Breast epithelium (tissue), 4 donors: ENCODE measurements around the gene COL9A2. TPM values are rescaled to one million over a fixed set of nuclear protein-coding genes. Genes with fewer than 3 reads are reported as not detected.

Experiments used
- DNase-seq, 2 donors: peaks; one replicate each; pipeline ENCODE4 v3.0.0-alpha.2; 2019; ENCODE audit warnings: low spot score in 2 of 2
- H3K27ac ChIP-seq, 2 donors: fragments of 200-600 bp; sonication (generic) in 1 of 2; one replicate each; pipeline ENCODE4 v1.5.1; 2016 to 2019; ENCODE audit warnings: mild to moderate bottlenecking in 1 of 2
- H3K27me3 ChIP-seq, 2 donors: fragments of 200-600 bp; sonication (generic) in 1 of 2; one replicate each; pipeline versions ENCODE4 v1.5.1 to v1.6.0; 2017 to 2019; ENCODE audit warnings: control low read depth in 1 of 2, mild to moderate bottlenecking in 1 of 2
- H3K36me3 ChIP-seq: fragments of 200-600 bp; one replicate; pipeline ENCODE4 v1.5.1; 2019
- H3K4me1 ChIP-seq, 2 donors: fragments of 200-600 bp; sonication (generic); one replicate each; pipeline ENCODE4 v1.5.1; 2016 to 2019; ENCODE audit warnings: control low read depth in 1 of 2
- H3K4me3 ChIP-seq, 3 donors: fragments of 200-600 bp; sonication (generic); 1 replicate in 2 of 3; 2 replicates in 1 of 3; pipeline ENCODE4 v1.5.1; 2016 to 2019; ENCODE audit warnings: mild to moderate bottlenecking in 3 of 3, moderate library complexity in 2 of 3
- H3K9me3 ChIP-seq, 2 donors: fragments of 200-600 bp; sonication (generic) in 1 of 2; one replicate each; pipeline ENCODE4 v1.5.1; 2016 to 2019; ENCODE audit warnings: control low read depth in 1 of 2
- CTCF ChIP-seq, 3 donors: fragments of 450-650 bp; IDR thresholded peaks; one replicate each; pipeline ENCODE4 v1.5.1; 2016 to 2017; ENCODE audit warnings: antibody characterized with exemption in 3 of 3, mild to moderate bottlenecking in 3 of 3, moderate library complexity in 3 of 3
- POLR2A ChIP-seq: fragments of 450-650 bp; IDR thresholded peaks from one replicate; pipeline ENCODE4 v1.6.1; 2016; ENCODE audit warnings: antibody characterized with exemption, mild to moderate bottlenecking, moderate library complexity
- POLR2AphosphoS5 ChIP-seq, 3 donors: sonication (generic); formaldehyde crosslinking; IDR thresholded peaks; one replicate each; pipeline ENCODE4 v1.6.1; 2017; ENCODE audit warnings: antibody characterized with exemption in 3 of 3
- intact Hi-C: fragments of 100-400 bp; cut with DNase I; formaldehyde crosslinking; loops from one replicate; pipeline ENCODE4 v1.15.1; 2023; ENCODE audit warnings: low total_unique reads
- total RNA-seq, 3 donors: library from RNA; depleted of rRNA; stranded (reverse); fragments of >200 nt; gene quantifications; one replicate each; pipeline ENCODE4 v1.1.0, GENCODE V29; 2016

Gene COL9A2
- total RNA-seq, 3 donors from 2014 or later = 1.4 to 22.0 (median 11.4) TPM

DNA sequence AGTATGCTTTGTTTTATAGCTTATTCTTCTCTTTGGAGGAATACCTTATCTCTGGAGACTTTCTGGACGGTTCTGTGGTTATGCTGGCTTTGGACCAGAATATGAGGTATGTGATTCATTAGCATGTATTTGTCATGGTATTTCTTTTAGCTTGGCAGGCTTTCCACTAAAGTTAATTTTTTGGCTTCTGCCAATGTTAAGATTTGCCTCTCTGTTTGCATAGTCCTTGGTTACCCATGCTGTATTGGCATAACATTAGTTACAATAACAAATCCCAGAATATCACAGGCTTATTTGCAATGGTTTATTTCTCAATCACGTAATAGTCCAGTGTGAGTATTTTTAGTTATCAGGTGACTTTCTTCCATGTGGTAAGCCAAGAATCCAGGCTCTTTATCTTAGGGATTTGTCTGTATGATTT lies 49.3 kb downstream of the COL9A2 start:
- TF ChIP-seq POLR2A = no peak
- TF ChIP-seq POLR2AphosphoS5 (IDR thresholded peaks at IDR 0.05) = no peak
- TF ChIP-seq CTCF (IDR thresholded peaks at IDR 0.05) = no peak
- Histone ChIP-seq H3K27me3 (no peaks in the 10 kb centered on the region), H3K4me1 (no peaks in the 10 kb centered on the region), H3K36me3 (peaks cover 8% of the 10 kb centered on the region), H3K9me3 (no peaks in the 10 kb centered on the region), H3K4me3 (no peak overlapping the region), H3K27ac (peak overlapping the region; percentile 63 to 66)
- DNase-seq = no peak
- intact Hi-C loops = no loop called here

DNA sequence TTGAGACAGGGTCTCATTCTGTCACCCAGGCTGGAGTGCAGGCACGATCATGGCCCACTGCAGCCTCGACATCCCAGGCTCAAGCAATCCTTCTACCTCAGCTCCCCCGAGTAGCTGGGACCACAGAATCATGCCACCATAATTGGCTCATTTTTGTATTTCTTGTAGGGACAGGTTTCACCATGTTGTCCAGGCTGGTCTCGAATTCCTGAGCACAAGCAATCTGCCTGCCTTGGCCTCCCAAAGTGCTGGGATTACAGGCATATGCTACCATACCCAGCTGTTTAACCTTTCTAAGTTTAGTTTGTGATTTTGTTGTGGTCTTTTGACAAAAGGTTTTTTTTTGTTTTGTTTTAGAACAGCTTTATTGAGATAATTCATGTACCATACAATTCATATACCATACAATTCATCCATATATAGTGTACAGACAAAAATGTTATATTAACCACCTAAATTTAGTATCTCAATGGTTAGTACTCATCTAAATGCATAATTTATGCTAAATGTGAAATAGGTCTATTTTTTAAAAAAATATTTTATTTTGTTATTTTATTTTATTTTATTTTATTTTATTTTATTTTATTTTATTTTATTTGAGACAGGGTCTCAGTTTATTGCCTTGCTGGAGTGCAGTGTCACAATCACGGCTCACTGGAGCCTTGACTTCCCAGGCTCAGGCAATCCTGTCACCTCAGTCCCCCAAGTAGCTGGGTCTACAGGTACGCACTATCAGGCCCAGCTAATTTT lies 50.1 kb downstream of the COL9A2 start:
- intact Hi-C loops = no loop called here
- no peak overlapping the region for H3K4me3 ChIP-seq
- H3K27me3 ChIP-seq = no peaks in the 10 kb centered on the region
- no peaks in the 10 kb centered on the region for H3K9me3 ChIP-seq
- H3K27ac ChIP-seq = peak overlapping the region; percentile 63 to 66
- H3K4me1 ChIP-seq = no peaks in the 10 kb centered on the region
- peaks cover 8% of the 10 kb centered on the region for H3K36me3 ChIP-seq
- TF ChIP-seq POLR2AphosphoS5 (IDR thresholded peaks at IDR 0.05) (no peak), CTCF (IDR thresholded peaks at IDR 0.05) (no peak), POLR2A (no peak)
- no peak for DNase-seq

DNA sequence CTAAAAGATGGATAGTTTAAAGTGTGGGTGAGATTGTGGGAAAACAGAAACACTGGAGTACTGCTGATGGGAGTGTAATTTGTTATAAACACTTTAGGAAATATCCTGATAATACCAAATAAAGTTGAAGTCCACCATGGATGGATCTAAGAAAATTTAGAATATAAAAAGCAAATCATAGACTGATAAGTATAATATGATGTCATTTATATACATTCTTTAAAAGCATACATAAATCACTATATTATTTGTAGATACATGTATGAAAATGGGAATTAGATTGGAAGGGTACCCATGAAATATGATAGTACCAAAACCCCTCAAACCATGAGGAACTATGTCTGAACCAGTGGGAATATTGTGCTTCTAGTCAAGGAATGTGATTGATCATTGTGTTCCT lies 51.2 kb downstream of the COL9A2 start:
- no peak for DNase-seq
- Histone ChIP-seq H3K4me1 (no peaks in the 10 kb centered on the region), H3K27me3 (no peaks in the 10 kb centered on the region), H3K27ac (no peak overlapping the region), H3K36me3 (peaks cover 8% of the 10 kb centered on the region), H3K4me3 (no peak overlapping the region), H3K9me3 (no peaks in the 10 kb centered on the region)
- intact Hi-C loops = no loop called here
- no peak for TF ChIP-seq CTCF (IDR thresholded peaks at IDR 0.05)
- no peak for TF ChIP-seq POLR2A
- no peak for TF ChIP-seq POLR2AphosphoS5 (IDR thresholded peaks at IDR 0.05)

DNA sequence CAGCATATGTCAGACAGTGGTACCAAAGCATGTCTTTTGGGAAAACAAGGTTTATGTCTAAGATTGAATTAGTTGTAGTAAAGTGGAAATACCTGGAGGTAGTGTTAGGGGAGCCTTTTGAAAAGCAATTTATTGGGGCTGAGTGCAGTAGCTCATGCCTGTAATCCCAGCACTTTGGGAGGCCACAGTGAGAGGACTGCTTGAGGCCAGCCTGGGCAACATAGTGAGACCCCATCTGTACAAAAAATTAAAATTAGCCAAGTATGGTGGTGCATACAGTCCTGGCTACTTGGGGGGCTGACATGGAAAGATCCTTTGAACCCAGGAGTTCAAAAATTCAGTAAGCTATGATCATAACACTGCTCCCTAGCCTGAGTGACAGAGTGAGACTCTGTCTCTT lies 51.8 kb downstream of the COL9A2 start:
- H3K9me3 ChIP-seq = no peaks in the 10 kb centered on the region
- no peaks in the 10 kb centered on the region for H3K27me3 ChIP-seq
- H3K27ac ChIP-seq = no peak overlapping the region
- intact Hi-C loops = no loop called here
- no peak for DNase-seq
- TF ChIP-seq POLR2A = no peak
- TF ChIP-seq POLR2AphosphoS5 (IDR thresholded peaks at IDR 0.05) = no peak
- no peak for TF ChIP-seq CTCF (IDR thresholded peaks at IDR 0.05)
- no peak overlapping the region for H3K4me3 ChIP-seq
- peaks cover 8% of the 10 kb centered on the region for H3K36me3 ChIP-seq
- no peaks in the 10 kb centered on the region for H3K4me1 ChIP-seq

- Histone ChIP-seq H3K27me3 (no peaks in the 10 kb centered on the region), H3K36me3 (peaks cover 2% of the 10 kb centered on the region), H3K4me1 (no peaks in the 10 kb centered on the region), H3K4me3 (no peak overlapping the region), H3K27ac (no peak overlapping the region), H3K9me3 (no peaks in the 10 kb centered on the region)
- intact Hi-C loops = no loop called here
- TF ChIP-seq POLR2AphosphoS5 (IDR thresholded peaks at IDR 0.05) (no peak), POLR2A (no peak)
- no peak for DNase-seq
Measured at GRCh38 chr1:40264354-40264781, 52.7 kb downstream of the COL9A2 start.
